H1 (cell line): ENCODE data around the gene LGR4. TPM values are rescaled to one million over a fixed set of nuclear protein-coding genes. Genes with fewer than 3 reads are reported as not detected.

ENCODE experiments used
- CTCF ChIA-PET: fragments of 300-600 bp; sonication (Branson Sonifier 250); formaldehyde crosslinking; loops from one replicate; lab custom pipeline; 2021; ENCODE audit not compliant: partially characterized antibody; lab: Charles Lee
- POLR2A ChIA-PET: fragments of 300-600 bp; sonication (Branson Sonifier 250); formaldehyde crosslinking; loops from one replicate; lab custom pipeline; 2021; ENCODE audit warnings: inconsistent platforms; ENCODE audit not compliant: partially characterized antibody; lab: Charles Lee
- DNase-seq, 2 experiments: peaks; one replicate each; pipeline versions ENCODE4 v3.0.0 to v3.0.0-alpha.2; 2010 to 2022; ENCODE audit warnings: low spot score in 2 of 2, low read depth in 1 of 2, mixed read lengths in 1 of 2
- FAIRE-seq: peaks from 2 replicates; lab custom pipeline; 2011; peaks lifted over from hg19 to GRCh38; lab: Jason Lieb, UNC
- H2AFZ ChIP-seq: 2 replicates; pipeline ENCODE4 v1.8.1; 2012; ENCODE audit warnings: low read length, inconsistent platforms
- H2AK5ac ChIP-seq: 2 replicates; pipeline ENCODE4 v1.6.1; 2013; ENCODE audit warnings: low read depth, low read length
- H2BK120ac ChIP-seq: replicated peaks from 2 replicates; pipeline ENCODE3; 2013; ENCODE audit warnings: low read depth, low read length, inconsistent platforms
- H2BK12ac ChIP-seq: 2 replicates; pipeline ENCODE4 v1.6.1; 2013; ENCODE audit warnings: low read depth, low read length
- H2BK15ac ChIP-seq: 2 replicates; pipeline ENCODE4 v1.6.1; 2013; ENCODE audit warnings: low read length
- H2BK20ac ChIP-seq: 2 replicates; pipeline ENCODE4 v1.6.1; 2013; ENCODE audit warnings: low read length
- H2BK5ac ChIP-seq: 2 replicates; pipeline ENCODE4 v1.6.1; 2013; ENCODE audit warnings: low read depth, low read length
- H3K14ac ChIP-seq: 2 replicates; pipeline ENCODE4 v1.6.1; 2013; ENCODE audit warnings: inconsistent platforms; ENCODE audit not compliant: insufficient read length
- H3K18ac ChIP-seq: 2 replicates; pipeline ENCODE4 v1.6.1; 2013; ENCODE audit warnings: low read length; ENCODE audit errors: extremely low read depth
- H3K23ac ChIP-seq: 2 replicates; pipeline ENCODE4 v1.6.1; 2013; ENCODE audit warnings: inconsistent platforms; ENCODE audit not compliant: insufficient read length
- H3K23me2 ChIP-seq: 2 replicates; pipeline ENCODE4 v1.6.1; 2013; ENCODE audit warnings: low read depth, low read length
- H3K27ac ChIP-seq: 2 replicates; pipeline ENCODE4 v1.6.1; 2011; ENCODE audit warnings: low read depth, low read length, inconsistent platforms
- H3K27me3 ChIP-seq, 4 experiments: replicated peaks in 1 of 4; 1 replicate in 1 of 4; 2 replicates in 3 of 4; pipeline versions ENCODE4 v1.6.1 to v1.8.1; 2011 to 2013; ENCODE audit warnings: low read length in 3 of 4, mild to moderate bottlenecking in 3 of 4, inconsistent platforms in 2 of 4, mixed read lengths in 2 of 4, moderate library complexity in 1 of 4; ENCODE audit not compliant: control insufficient read depth in 3 of 4, insufficient read depth in 3 of 4; ENCODE audit errors: extremely low read depth in 1 of 4
- H3K36me3 ChIP-seq, 4 experiments: 2 replicates each; pipeline versions ENCODE4 v1.6.1 to v1.8.1; 2011 to 2013; ENCODE audit warnings: mild to moderate bottlenecking in 4 of 4, low read length in 3 of 4, moderate library complexity in 2 of 4, control low read depth in 1 of 4, inconsistent platforms in 1 of 4; ENCODE audit not compliant: insufficient read depth in 4 of 4, control insufficient read depth in 2 of 4
- H3K4ac ChIP-seq: replicated peaks from 2 replicates; pipeline ENCODE3; 2013; ENCODE audit warnings: low read length, low read depth, mixed read lengths, inconsistent platforms; ENCODE audit not compliant: insufficient read length
- H3K4me1 ChIP-seq, 4 experiments: replicated peaks in 1 of 4; 1 replicate in 1 of 4; 2 replicates in 3 of 4; pipeline versions ENCODE4 v1.6.1 to v1.8.1; 2011 to 2013; ENCODE audit warnings: low read length in 3 of 4, inconsistent platforms in 2 of 4, mixed read lengths in 1 of 4; ENCODE audit not compliant: insufficient read depth in 4 of 4, control insufficient read depth in 3 of 4
- H3K4me2 ChIP-seq, 2 experiments: 2 replicates each; pipeline versions ENCODE4 v1.6.1 to v1.8.1; 2011 to 2013; ENCODE audit warnings: low read depth in 2 of 2, low read length in 2 of 2, control low read depth in 1 of 2, inconsistent platforms in 1 of 2, mild to moderate bottlenecking in 1 of 2; ENCODE audit not compliant: insufficient read depth in 1 of 2
- H3K4me3 ChIP-seq, 4 experiments: fragments of 200-600, 300-600 bp in 1 of 4; sonication (generic), shearing (Covaris generic), sonication (Bioruptor Twin) in 1 of 4; 2 replicates each; pipeline versions ENCODE4 v1.5.1 to v1.8.1; 2011 to 2016; ENCODE audit warnings: low read length in 4 of 4, low read depth in 3 of 4, control low read depth in 2 of 4, inconsistent platforms in 2 of 4, mild to moderate bottlenecking in 2 of 4, mixed read lengths in 1 of 4, moderate library complexity in 1 of 4; ENCODE audit not compliant: insufficient read depth in 2 of 4; ENCODE audit errors: extremely low read depth in 1 of 4
- H3K56ac ChIP-seq: replicated peaks from 2 replicates; pipeline ENCODE3; 2013; ENCODE audit warnings: low read depth, mild to moderate bottlenecking, mixed read lengths, low read length, inconsistent platforms; ENCODE audit not compliant: insufficient read length
- H3K79me1 ChIP-seq: 2 replicates; pipeline ENCODE4 v1.6.1; 2013; ENCODE audit warnings: low read depth, low read length, control low read depth
- H3K79me2 ChIP-seq, 2 experiments: 2 replicates each; pipeline versions ENCODE4 v1.6.1 to v1.8.1; 2012 to 2013; ENCODE audit warnings: low read length in 2 of 2, mild to moderate bottlenecking in 2 of 2, inconsistent platforms in 1 of 2; ENCODE audit not compliant: insufficient read depth in 2 of 2, control insufficient read depth in 1 of 2
- H3K9ac ChIP-seq, 4 experiments: replicated peaks in 1 of 4; 1 replicate in 1 of 4; 2 replicates in 3 of 4; pipeline versions ENCODE4 v1.6.1 to v1.8.1; 2011 to 2013; ENCODE audit warnings: low read depth in 3 of 4, low read length in 3 of 4, control low read depth in 2 of 4, mild to moderate bottlenecking in 2 of 4, moderate library complexity in 2 of 4, inconsistent platforms in 1 of 4; ENCODE audit errors: extremely low read depth in 1 of 4
- H3K9me3 ChIP-seq, 2 experiments: 2 replicates each; pipeline versions ENCODE4 v1.6.1 to v1.8.1; 2012 to 2013; ENCODE audit warnings: mild to moderate bottlenecking in 2 of 2, moderate library complexity in 2 of 2, control low read depth in 1 of 2, inconsistent platforms in 1 of 2, low read depth in 1 of 2, low read length in 1 of 2, mixed read lengths in 1 of 2; ENCODE audit not compliant: insufficient read depth in 2 of 2
- H4K20me1 ChIP-seq, 2 experiments: replicated peaks in 1 of 2; 2 replicates each; pipeline versions ENCODE3 to v1.8.1; 2011 to 2013; ENCODE audit warnings: inconsistent platforms in 2 of 2, low read length in 2 of 2, mild to moderate bottlenecking in 1 of 2; ENCODE audit not compliant: insufficient read depth in 2 of 2, control insufficient read depth in 1 of 2
- H4K5ac ChIP-seq: 2 replicates; pipeline ENCODE4 v1.6.1; 2013; ENCODE audit warnings: low read length, low read depth, mixed read lengths, inconsistent platforms; ENCODE audit not compliant: insufficient read length
- H4K8ac ChIP-seq: 2 replicates; pipeline ENCODE4 v1.8.0; 2013; ENCODE audit warnings: mild to moderate bottlenecking, moderate library complexity, low read length, inconsistent platforms; ENCODE audit not compliant: insufficient read depth; ENCODE audit errors: extremely low read depth
- H4K91ac ChIP-seq: replicated peaks from 2 replicates; pipeline ENCODE3; 2013; ENCODE audit warnings: low read length, mixed read lengths, inconsistent platforms; ENCODE audit not compliant: insufficient read length
- CTCF ChIP-seq, 3 experiments: IDR thresholded peaks; 1 replicate in 2 of 3; 2 replicates in 1 of 3; pipeline versions ENCODE4 v1.5.1 to v1.6.1; 2011; ENCODE audit warnings: low read length in 3 of 3, mild to moderate bottlenecking in 3 of 3, inconsistent platforms in 2 of 3, low read depth in 1 of 3, moderate library complexity in 1 of 3; ENCODE audit not compliant: insufficient read depth in 1 of 3; ENCODE audit errors: control extremely low read depth in 1 of 3
- JUND ChIP-seq: IDR thresholded peaks from 2 replicates; pipeline ENCODE4 v1.6.1; 2011; ENCODE audit warnings: mild to moderate bottlenecking, improper control_type of control experiment, low read length
- MAFK ChIP-seq: IDR thresholded peaks from 2 replicates; pipeline ENCODE4 v1.6.1; 2012; ENCODE audit warnings: low read depth, mild to moderate bottlenecking, improper control_type of control experiment, low read length
- RBBP5 ChIP-seq: IDR thresholded peaks from 2 replicates; pipeline ENCODE4 v1.7.1; 2012; ENCODE audit warnings: low read depth, mild to moderate bottlenecking, inconsistent platforms, low read length, moderate library complexity, borderline replicate concordance
- RNF2 ChIP-seq: fragments of 200-900, 300-1000 bp; sonication (generic); IDR thresholded peaks from 2 replicates; pipeline ENCODE4 v1.7.1; 2016; ENCODE audit warnings: borderline replicate concordance, low read depth, mild to moderate bottlenecking, antibody characterized with exemption, low read length; ENCODE audit not compliant: poor library complexity, severe bottlenecking; ENCODE audit errors: missing control alignments
- SP2 ChIP-seq: IDR thresholded peaks from 2 replicates; pipeline ENCODE4 v1.6.1; 2012; ENCODE audit warnings: mild to moderate bottlenecking, low read length, inconsistent platforms
- SUZ12 ChIP-seq: fragments of 200-600 bp; sonication (generic); IDR thresholded peaks from 2 replicates; pipeline ENCODE4 v1.6.1; 2012; ENCODE audit warnings: mild to moderate bottlenecking, inconsistent platforms, low read length, moderate library complexity, mixed read lengths
- WGBS, 2 experiments: shearing (Covaris generic) in 1 of 2; methylation state at CpG; one replicate each; pipeline versions ENCODE4 v1.1.6 to v1.1.7; 2013 to 2015; ENCODE audit warnings: low lambda C conversion rate in 2 of 2, mixed read lengths in 2 of 2, inconsistent platforms in 1 of 2, low coverage in 1 of 2, missing lambda C conversion rate in 1 of 2; ENCODE audit not compliant: insufficient replicate concordance in 2 of 2, insufficient coverage in 1 of 2, insufficient read length in 1 of 2; ENCODE audit errors: extremely low coverage in 1 of 2, missing lambda C conversion rate in 1 of 2; 5-methylcytosine and 5-hydroxymethylcytosine counted together
- polyA plus RNA-seq, 7 experiments: library from polyadenylated mRNA; depleted of rRNA in 3 of 7; stranded (reverse) in 5 of 7; unstranded in 2 of 7; fragments of >200 nt in 5 of 7; fragments of 200-250 nt in 2 of 7; gene quantifications; 1 replicate in 5 of 7; 2 replicates in 1 of 7; 4 replicates in 1 of 7; pipeline versions ENCODE4 v1.2.1 to v1.2.3, GENCODE V29; 2011 to 2013; ENCODE audit warnings: missing spikeins in 2 of 7, mixed read lengths in 2 of 7
- total RNA-seq: library from RNA; stranded (reverse); fragmentation: NEBNext Ultra II Directional; extraction: Animal tissue kit (Norgen Biotek cat#: 25700); gene quantifications from 2 replicates; pipeline ENCODE4 v1.2.1, GENCODE V29; 2021

The LGR4 gene
- total and polyA plus RNA-seq, 2 of the 8 experiments (the other 6 are each of a cell fraction or from before 2014, with no cell fraction given), result 26.6 to 61.7 TPM

- POLR2A ChIA-PET, result interaction anchor here (0.6 to 2.6 kb wide), 6 partner anchors 9 to 134 kb away, joined by 3 to 9 read pairs (median 5); partner anchors contain the start of gene LGR4
- Histone ChIP-seq H2BK20ac (no peak overlapping the region), H3K14ac (no peak overlapping the region), H3K23me2 (no peaks in the 10 kb centered on the region), H4K20me1 (peaks cover 5 to 7% of the 10 kb centered on the region in 2 experiments), H3K9me3 (no peaks in the 10 kb centered on the region), H2AFZ (no peak overlapping the region), H3K79me1 (peaks cover 3% of the 10 kb centered on the region; the same call in 1 of the 2 replicates), H3K36me3 (peaks cover 0 to 28% (median 1%) of the 10 kb centered on the region in 4 experiments; a peak in 2 of 8 replicates), H3K4me1 (peaks cover 0 to 7% (median 2%) of the 10 kb centered on the region in 4 experiments; a peak in 3 of 7 replicates), H2BK120ac (no peak overlapping the region), H2AK5ac (no peak overlapping the region), H3K4me3 (no peak overlapping the region), H4K8ac (no peak overlapping the region), H2BK12ac (no peak overlapping the region), H3K27ac (no peak overlapping the region), H2BK15ac (no peak overlapping the region), H3K27me3 (no peaks in the 10 kb centered on the region), H4K91ac (no peak overlapping the region), H2BK5ac (no peak overlapping the region), H3K4ac (no peak overlapping the region), H3K79me2 (peaks cover 0 to 79% of the 10 kb centered on the region in 2 experiments; a peak in 3 of 4 replicates), H4K5ac (no peak overlapping the region), H3K56ac (no peak overlapping the region), H3K4me2 (no peak overlapping the region), H3K23ac (no peak overlapping the region), H3K9ac (no peak overlapping the region), H3K18ac (no peak overlapping the region)
- CTCF ChIA-PET, result interaction anchor here (0.6 to 2.1 kb wide), 12 partner anchors 8 to 229 kb away, joined by 3 to 7 read pairs (median 4); no protein-coding TSS in a partner anchor
- 86% methylated on average over 3 of the region's 3 CpGs; no CpG with 5 or more reads in 1 of the 2 experiments for WGBS, 2 experiments
- FAIRE-seq, result no peak
- TF ChIP-seq RBBP5 (no peak), CTCF (IDR thresholded peaks at IDR 0.05; ENCODE audit: control extremely low read depth in 1 of 3, insufficient read depth in 1 of 3, low read depth in 1 of 3, low read length in 3 of 3) (no peak), MAFK (no peak), JUND (no peak), SP2 (no peak), RNF2 (no peak), SUZ12 (no peak)
- no peak for DNase-seq
These were observed 57.9 kb downstream of the LGR4 start for GRCh38 chr11:27414644-27415043.
